ENCODE results near the gene HENMT1. TPM values are rescaled to one million over a fixed set of nuclear protein-coding genes. Genes with fewer than 3 reads are reported as not detected.

HENMT1 gene
- total RNA-seq, 1 experiment from 2014 or later: not detected

DNA sequence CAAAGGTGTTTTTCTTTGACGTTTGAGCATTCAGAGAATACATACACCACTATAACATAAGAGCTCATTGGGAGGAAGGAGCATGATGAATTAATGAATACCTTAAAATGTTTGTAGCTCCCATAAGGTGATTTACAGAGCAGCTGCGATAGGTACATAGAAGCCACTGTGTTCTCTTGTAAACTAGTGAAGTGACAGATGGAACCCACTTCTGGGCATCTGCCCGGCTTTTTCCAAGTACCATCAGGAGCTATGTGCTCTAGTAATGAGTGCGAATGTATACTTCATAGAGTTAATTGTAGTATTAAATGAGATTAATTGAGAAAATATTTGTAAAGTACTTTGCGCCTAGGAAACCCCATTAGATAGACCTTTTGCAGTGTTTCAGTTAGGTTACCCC, 48.4 kb downstream of the HENMT1 start (continued):
- TF ChIP-seq CTCF (IDR thresholded peaks at IDR 0.05 in 2 of 3, conservative IDR thresholded peaks at IDR 0.05 in 1 of 3; ENCODE audit: borderline replicate concordance in 1 of 3, insufficient read depth in 1 of 3, low read depth in 2 of 3, low read length in 2 of 3): no peak
- TF ChIP-seq EZH2 (IDR thresholded peaks at IDR 0.05): no peak
- TF ChIP-seq, protein P1, sequence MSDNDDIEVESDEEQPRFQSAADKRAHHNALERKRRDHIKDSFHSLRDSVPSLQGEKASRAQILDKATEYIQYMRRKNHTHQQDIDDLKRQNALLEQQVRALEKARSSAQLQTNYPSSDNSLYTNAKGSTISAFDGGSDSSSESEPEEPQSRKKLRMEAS (IDR thresholded peaks at IDR 0.05): no peak

DNA sequence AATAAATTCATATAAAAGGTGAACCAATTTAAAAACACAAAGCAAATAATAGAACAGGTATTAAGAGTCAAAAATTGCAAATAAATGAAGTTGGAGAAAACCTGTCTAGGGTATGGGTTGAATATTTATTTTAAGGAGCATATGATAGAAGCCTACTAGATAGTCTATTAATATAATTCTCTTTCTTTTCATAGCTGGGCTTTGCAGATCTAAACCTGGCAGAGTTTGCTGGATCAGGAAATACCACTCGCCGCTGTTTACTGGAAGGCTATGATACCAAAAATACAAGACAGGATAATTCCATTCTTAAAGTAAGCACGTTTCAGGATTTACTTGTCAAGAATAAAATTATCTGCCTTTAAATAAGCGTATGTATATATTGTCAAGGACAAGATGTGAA, 48.9 kb downstream of the HENMT1 start:
- RAD21 ChIA-PET (ENCODE audit: low non-redundant PET in 1 of 2, low total read pairs in 2 of 2, uncharacterized antibody in 2 of 2, unreplicated experiment in 2 of 2): no interaction called here
- Histone ChIP-seq H3K4me3 (replicated peaks in 1 of 2; ENCODE audit: low read depth in 1 of 2, low read length in 2 of 2) (no peak overlapping the region), H3K27me3 (ENCODE audit: insufficient read depth, low read length) (no peaks in the 10 kb centered on the region), H4K20me1 (ENCODE audit: insufficient read depth) (no peaks in the 10 kb centered on the region), H3K9me2 (ENCODE audit: insufficient read depth) (no peaks in the 10 kb centered on the region), H2AFZ (ENCODE audit: low read depth, low read length, poor library complexity, severe bottlenecking) (no peak overlapping the region), H3K27ac (ENCODE audit: low read depth, low read length) (no peak overlapping the region), H3K9me3 (ENCODE audit: control insufficient read depth in 1 of 2, insufficient read depth in 1 of 2, low read depth in 1 of 2, low read length in 2 of 2) (no peaks in the 10 kb centered on the region), H3K36me3 (ENCODE audit: control insufficient read depth in 1 of 2, insufficient read depth in 2 of 2, low read length in 2 of 2) (no peaks in the 10 kb centered on the region), H3K4me1 (ENCODE audit: control insufficient read depth in 1 of 2, insufficient read depth in 2 of 2, low read length in 2 of 2) (no peaks in the 10 kb centered on the region), H3K9ac (ENCODE audit: low read length) (no peak overlapping the region), H3K4me2 (ENCODE audit: low read length) (no peak overlapping the region), H3K79me2 (ENCODE audit: insufficient read depth, low read length) (no peaks in the 10 kb centered on the region)
- POLR2A ChIA-PET: no interaction called here
- DNase-seq (ENCODE audit: low read depth, low spot score) (no peak), ATAC-seq (no peak)
- CTCF ChIA-PET: interaction anchor here (0.6 kb wide), 1 partner anchor 99 kb away, joined by 3 read pairs; no protein-coding TSS in a partner anchor
- no TSS peak for BruUV-seq (replicated peaks)
- intact Hi-C loops (cut with micrococcal nuclease): no loop called here
- TF ChIP-seq RAD21 (IDR thresholded peaks at IDR 0.05; ENCODE audit: low read depth): no peak
- TF ChIP-seq SRF (IDR thresholded peaks at IDR 0.05; ENCODE audit: low read depth): no peak
- TF ChIP-seq ZBTB33 (IDR thresholded peaks at IDR 0.05; ENCODE audit: extremely low read depth, insufficient replicate concordance, low read length): no peak
- no peak for TF ChIP-seq TCF7L2 (IDR thresholded peaks at IDR 0.05; ENCODE audit: borderline replicate concordance, extremely low read depth, insufficient read depth, insufficient read length)
- TF ChIP-seq CTCF (IDR thresholded peaks at IDR 0.05 in 2 of 3, conservative IDR thresholded peaks at IDR 0.05 in 1 of 3; ENCODE audit: borderline replicate concordance in 1 of 3, insufficient read depth in 1 of 3, low read depth in 2 of 3, low read length in 2 of 3): no peak
- no peak for TF ChIP-seq POLR2AphosphoS5 (IDR thresholded peaks at IDR 0.05; ENCODE audit: low read depth, low read length)
- TF ChIP-seq EZH2phosphoT487 (IDR thresholded peaks at IDR 0.05; ENCODE audit: borderline replicate concordance): no peak
- TF ChIP-seq YY1 (IDR thresholded peaks at IDR 0.05; ENCODE audit: extremely low read depth, insufficient replicate concordance, low read depth, low read length): no peak
- no peak for TF ChIP-seq JUND (IDR thresholded peaks at IDR 0.05)
- no peak for TF ChIP-seq CBX3 (IDR thresholded peaks at IDR 0.05; ENCODE audit: low read depth)
- no peak for TF ChIP-seq SP1 (IDR thresholded peaks at IDR 0.05; ENCODE audit: low read depth)
- no peak for TF ChIP-seq ZFX (IDR thresholded peaks at IDR 0.05)
- TF ChIP-seq, protein P2, sequence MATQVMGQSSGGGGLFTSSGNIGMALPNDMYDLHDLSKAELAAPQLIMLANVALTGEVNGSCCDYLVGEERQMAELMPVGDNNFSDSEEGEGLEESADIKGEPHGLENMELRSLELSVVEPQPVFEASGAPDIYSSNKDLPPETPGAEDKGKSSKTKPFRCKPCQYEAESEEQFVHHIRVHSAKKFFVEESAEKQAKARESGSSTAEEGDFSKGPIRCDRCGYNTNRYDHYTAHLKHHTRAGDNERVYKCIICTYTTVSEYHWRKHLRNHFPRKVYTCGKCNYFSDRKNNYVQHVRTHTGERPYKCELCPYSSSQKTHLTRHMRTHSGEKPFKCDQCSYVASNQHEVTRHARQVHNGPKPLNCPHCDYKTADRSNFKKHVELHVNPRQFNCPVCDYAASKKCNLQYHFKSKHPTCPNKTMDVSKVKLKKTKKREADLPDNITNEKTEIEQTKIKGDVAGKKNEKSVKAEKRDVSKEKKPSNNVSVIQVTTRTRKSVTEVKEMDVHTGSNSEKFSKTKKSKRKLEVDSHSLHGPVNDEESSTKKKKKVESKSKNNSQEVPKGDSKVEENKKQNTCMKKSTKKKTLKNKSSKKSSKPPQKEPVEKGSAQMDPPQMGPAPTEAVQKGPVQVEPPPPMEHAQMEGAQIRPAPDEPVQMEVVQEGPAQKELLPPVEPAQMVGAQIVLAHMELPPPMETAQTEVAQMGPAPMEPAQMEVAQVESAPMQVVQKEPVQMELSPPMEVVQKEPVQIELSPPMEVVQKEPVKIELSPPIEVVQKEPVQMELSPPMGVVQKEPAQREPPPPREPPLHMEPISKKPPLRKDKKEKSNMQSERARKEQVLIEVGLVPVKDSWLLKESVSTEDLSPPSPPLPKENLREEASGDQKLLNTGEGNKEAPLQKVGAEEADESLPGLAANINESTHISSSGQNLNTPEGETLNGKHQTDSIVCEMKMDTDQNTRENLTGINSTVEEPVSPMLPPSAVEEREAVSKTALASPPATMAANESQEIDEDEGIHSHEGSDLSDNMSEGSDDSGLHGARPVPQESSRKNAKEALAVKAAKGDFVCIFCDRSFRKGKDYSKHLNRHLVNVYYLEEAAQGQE (IDR thresholded peaks at IDR 0.05; ENCODE audit: low read depth): no peak
